Body of pancreas (tissue), 4 donors: Measurements from ENCODE around the gene ASXL1.
"Not testable (repeated sequence)": the region's sequence is repeated elsewhere in the genome, so short reads cannot be mapped to it uniquely, and the experiment has no call there.

Source experiments
- CTCF ChIP-seq, 7 experiments: fragments of 450-650 bp in 4 of 7; fragments of 200-600 bp in 3 of 7; sonication (generic) in 3 of 7; IDR thresholded peaks; one replicate each; pipeline ENCODE4 v1.5.1; 2016 to 2019; ENCODE audit warnings: antibody characterized with exemption in 7 of 7
- POLR2A ChIP-seq, 3 donors: fragments of 450-650 bp; IDR thresholded peaks; one replicate each; pipeline ENCODE4 v1.6.1; 2016; ENCODE audit warnings: antibody characterized with exemption in 3 of 3, mild to moderate bottlenecking in 2 of 3

DNA sequence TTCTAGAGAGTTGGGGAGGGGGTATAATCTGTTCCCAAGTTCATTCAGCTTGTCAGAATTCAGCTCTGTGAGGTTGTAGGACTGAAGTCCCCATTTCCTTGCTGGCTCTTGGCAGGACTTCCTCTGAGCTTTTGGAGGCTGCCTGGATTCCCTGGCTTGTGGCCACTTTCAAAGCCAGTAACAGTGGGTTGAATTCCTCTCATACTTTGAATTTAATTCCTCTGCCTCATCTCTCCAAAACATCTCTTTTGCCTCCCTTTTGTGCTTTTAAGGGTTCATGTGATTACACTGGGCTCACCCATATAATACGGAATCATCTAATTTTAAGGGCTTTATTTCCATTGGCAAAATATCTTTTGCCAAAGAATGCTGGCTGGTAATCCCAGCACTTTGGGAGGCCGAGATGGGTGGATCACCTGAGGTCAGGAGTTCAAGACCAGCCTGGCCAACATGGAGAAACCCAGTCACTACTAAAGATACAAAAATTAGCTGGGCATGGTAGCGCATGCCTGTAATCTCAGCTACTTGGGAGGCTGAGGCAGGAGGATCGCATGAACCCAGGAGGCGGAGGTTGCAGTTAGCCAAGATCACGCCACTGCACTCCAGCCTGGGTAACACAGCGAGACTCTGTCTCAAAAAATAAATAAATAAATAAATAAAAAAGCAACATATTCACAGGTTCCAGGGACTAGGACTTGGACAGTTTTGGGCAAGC is 2.1 kb upstream of the ASXL1 start:
- not testable (repeated sequence) for TF ChIP-seq CTCF, POLR2A (IDR thresholded peaks at IDR 0.05)
